ENCODE results near the gene CAPN1.
"Not testable (repeated sequence)": the region's sequence is repeated elsewhere in the genome, so short reads cannot be mapped to it uniquely, and the experiment has no call there.

CAPN1 gene

GRCh38 chr11:65181569-65182257, at the start of gene CAPN1:
Gene CAPN1, plus strand, starts transcription at chr11:65181928. Its CDS starts 774 bp downstream, at chr11:65182702.
- DNase-seq: no peak

- DNase-seq: no peak
Observed at GRCh38 chr11:65132238-65132987, 49.3 kb upstream of the CAPN1 start.

- DNase-seq: no peak
Observed at GRCh38 chr11:65132988-65133700, 48.6 kb upstream of the CAPN1 start.

GRCh38 chr11:65133724-65134123, 48.0 kb upstream of the CAPN1 start:
- DNase-seq: no peak

GRCh38 chr11:65134240-65134951, 47.3 kb upstream of the CAPN1 start, which contains the start of gene SYVN1:
Gene SYVN1, minus strand, starts transcription at chr11:65134519. Its CDS starts 918 bp downstream, at chr11:65133601.
- DNase-seq: peak; percentile 91

GRCh38 chr11:65134952-65135632, 46.6 kb upstream of the CAPN1 start:
- peak; percentile 95 for DNase-seq

- DNase-seq: no peak
Observed at GRCh38 chr11:65135633-65136145, 46.0 kb upstream of the CAPN1 start.

GRCh38 chr11:65136515-65137096, 45.1 kb upstream of the CAPN1 start:
- no peak for DNase-seq

GRCh38 chr11:65141896-65142494, 39.7 kb upstream of the CAPN1 start:
- DNase-seq: no peak

- DNase-seq: no peak
Observed at GRCh38 chr11:65147352-65148075, 34.2 kb upstream of the CAPN1 start.

GRCh38 chr11:65148657-65149056, 33.1 kb upstream of the CAPN1 start:
- no peak for DNase-seq

- DNase-seq: not testable (repeated sequence)
Observed at GRCh38 chr11:65150131-65150508, 31.6 kb upstream of the CAPN1 start.

GRCh38 chr11:65150509-65151299, 31.0 kb upstream of the CAPN1 start:
- no peak for DNase-seq

GRCh38 chr11:65151331-65151899, 30.3 kb upstream of the CAPN1 start:
- no peak for DNase-seq

GRCh38 chr11:65152122-65152521, 29.6 kb upstream of the CAPN1 start:
- no peak for DNase-seq

- no peak for DNase-seq
Observed at GRCh38 chr11:65156256-65156655, 25.5 kb upstream of the CAPN1 start.

- DNase-seq: no peak
Observed at GRCh38 chr11:65156926-65157325, 24.8 kb upstream of the CAPN1 start.

GRCh38 chr11:65157336-65157735, 24.4 kb upstream of the CAPN1 start:
- no peak for DNase-seq

GRCh38 chr11:65159012-65159411, 22.7 kb upstream of the CAPN1 start:
- no peak for DNase-seq
